ENCODE data around the gene TRIM28.

GRCh38 chr19:58536852-58537798, 6.7 kb upstream of the TRIM28 start:
- TF ChIP-seq CTCF (conservative IDR thresholded peaks at IDR 0.05; ENCODE audit: low read length): no peak
- no peak for TF ChIP-seq EZH2phosphoT487 (IDR thresholded peaks at IDR 0.05; ENCODE audit: borderline replicate concordance)

All from Loucy (cell line).